T-helper 1 cell treated with Interleukin-12 subunit alpha and Interleukin-12 subunit beta and Interleukin-4 antibody, amounts not matched to agents 30 ng/mL and 1 ng/mL, for 36 hours (primary cell): ENCODE measurements around the gene MKI67. TPM values are rescaled to one million over a fixed set of nuclear protein-coding genes. Genes with fewer than 3 reads are reported as not detected.

Experiments used
- intact Hi-C: fragments of 100-400 bp; cut with micrococcal nuclease; formaldehyde crosslinking; loops from one replicate; pipeline ENCODE4 v1.15.1; 2024
- total RNA-seq: library from RNA; stranded (reverse); gene quantifications from 2 replicates; pipeline ENCODE4 v1.2.3, GENCODE V29; 2022

Gene MKI67
- total RNA-seq, 1 donor from 2014 or later, result 221 TPM

DNA sequence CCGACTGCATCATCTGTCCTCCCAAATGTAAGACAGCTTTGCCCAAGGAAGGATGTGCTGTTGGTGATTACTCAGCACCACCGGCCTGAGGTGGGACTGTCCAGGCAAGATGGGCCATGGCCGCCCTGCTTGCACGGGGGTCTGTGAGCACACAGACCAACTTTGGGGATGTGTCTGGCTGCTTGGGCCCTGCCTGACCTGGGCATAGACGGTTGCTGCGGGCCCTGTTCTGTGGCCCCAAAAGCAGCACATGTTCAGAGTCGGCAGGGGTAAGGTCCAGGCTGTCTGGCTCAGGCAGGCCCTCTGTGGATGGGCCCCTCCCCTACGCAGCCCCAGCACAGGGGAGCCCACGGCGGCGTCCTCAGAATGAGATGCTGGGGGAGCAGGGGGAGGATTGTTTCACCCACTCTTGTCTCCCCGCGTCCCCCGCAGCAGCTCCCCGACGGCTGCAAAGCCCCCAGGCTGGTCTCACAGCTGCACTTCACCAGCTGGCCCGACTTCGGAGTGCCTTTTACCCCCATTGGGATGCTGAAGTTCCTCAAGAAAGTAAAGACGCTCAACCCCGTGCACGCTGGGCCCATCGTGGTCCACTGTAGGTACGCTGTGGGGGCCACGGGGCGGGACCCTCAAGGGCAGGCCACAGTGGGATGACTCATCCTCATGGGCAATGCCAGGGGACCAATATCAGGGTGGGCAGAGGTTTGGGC is 58.4 kb downstream of the MKI67 start:
- intact Hi-C loops, result loop anchor here (2.0 kb wide), 3 partner anchors 59 to 83 kb away; partner anchors contain the start of gene MKI67

DNA sequence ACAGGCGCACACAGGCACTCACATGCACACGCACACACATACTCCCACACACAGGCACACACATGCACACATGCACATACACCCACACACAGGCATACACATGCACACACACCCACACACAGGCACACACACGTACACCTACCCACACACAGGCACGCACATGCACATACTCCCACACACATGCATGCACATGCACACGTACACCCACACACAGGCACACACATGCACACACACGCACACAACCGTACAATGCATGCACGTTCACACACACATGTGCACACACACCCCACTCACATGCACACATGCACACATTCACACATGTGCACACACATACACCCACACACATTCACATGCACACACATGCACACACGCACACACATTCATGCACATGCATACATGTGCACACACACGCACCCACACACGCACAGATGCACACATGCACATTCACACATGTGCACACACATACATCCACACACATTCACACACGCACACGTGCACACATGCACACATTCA is 59.3 kb downstream of the MKI67 start:
- intact Hi-C loops, result no loop called here

DNA sequence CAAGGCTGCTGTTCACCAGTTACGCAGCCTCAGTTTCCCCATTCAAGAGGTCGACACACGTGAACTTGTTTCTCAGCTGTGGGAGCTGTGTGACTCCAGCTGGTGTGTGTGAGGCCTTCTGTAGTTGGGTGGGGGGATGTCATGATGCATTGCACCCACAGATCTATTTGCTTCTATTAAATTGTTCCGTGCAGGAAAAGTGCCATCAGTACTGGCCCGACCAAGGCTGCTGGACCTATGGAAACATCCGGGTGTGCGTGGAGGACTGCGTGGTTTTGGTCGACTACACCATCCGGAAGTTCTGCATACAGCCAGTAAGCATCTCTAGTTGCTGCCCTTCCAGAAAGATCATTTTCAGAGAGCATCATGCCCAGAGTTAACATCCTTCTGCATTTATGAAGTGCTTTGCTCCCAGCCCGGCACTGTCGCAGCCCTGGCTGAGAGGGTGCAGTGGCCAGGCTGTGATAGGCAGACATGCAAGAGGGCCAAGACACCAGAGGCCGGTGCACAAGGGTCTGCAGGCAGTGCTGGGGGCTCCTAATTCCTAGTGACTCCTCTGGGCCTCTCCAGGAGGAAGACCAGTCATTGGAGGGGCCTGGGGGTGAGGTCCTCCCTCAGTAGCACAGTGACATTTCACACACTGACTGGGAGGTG is 60.2 kb downstream of the MKI67 start:
- intact Hi-C loops, result no loop called here

DNA sequence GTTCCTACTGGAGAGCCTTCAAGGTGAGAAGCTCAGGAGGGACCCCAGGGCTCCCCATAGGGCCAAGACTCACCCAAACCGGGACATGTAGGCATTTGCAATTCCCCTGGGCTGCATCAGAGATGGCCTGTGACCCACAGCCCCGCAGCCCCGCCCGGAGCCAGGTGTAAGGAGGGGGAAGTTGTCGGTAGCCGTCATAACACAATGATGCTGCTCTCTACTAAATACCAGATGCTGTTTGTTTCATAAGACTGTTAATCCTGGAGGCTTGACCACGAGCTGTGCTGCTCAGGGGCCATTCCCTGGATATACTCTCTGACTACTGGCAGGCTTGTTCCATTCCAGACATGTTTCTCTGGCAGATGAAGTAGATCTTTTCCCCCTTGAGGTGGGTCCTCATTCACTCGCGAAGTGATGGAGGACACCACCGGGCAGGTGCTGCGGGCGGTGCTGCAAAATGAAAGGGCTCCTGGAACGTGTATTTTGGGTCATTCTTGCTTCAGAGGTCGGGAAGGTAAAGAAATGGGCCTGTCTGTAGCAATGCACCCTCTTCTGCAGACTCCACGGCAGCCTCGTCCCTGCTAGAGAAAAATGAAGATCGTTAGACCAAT is 61.1 kb downstream of the MKI67 start:
- intact Hi-C loops, result loop anchor here (5.0 kb wide), 1 partner anchor 1402 kb away; the partner anchor contains the start of gene MGMT

DNA sequence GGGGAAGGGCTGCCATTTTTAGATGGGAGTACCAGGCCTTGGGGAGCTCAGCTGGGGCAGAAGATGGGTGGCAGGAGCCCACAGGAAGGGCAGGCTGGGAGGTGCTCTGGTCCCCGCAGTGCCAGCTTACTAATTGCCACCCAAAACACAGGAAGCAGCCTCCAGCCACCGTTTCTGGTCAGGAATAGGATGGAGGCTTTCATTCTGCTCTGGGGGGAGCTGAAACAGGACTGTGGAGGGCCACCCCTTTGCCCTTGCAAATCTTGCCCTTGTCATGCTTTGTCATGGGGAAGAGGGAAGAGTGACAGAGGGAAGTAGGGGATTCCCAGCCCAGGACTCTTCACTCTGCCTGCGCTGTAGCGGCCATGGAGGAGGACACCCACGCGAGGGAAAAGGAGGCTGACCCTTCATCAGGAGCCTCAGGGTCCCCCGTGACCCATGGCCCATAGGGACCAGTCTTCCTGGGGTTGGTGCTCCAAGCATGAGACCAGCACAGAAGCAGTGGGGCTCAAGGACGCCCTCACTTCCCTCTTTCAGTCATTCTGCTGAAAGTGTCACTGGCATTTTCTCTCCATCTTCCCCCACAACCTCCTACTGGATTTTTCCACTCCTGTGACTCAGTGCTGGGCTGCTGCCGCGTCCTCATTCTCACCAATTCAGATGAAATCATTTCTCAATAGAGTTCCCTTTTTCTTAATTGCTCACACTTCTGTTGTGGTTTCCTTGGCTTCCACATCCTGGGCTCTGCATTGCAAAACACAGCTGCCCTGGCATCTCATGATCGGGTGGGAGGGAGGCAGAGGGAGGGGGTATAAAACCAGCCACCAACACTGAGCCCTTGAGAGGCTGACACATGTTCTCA is 61.9 kb downstream of the MKI67 start:
- intact Hi-C loops, result loop anchor here (5.0 kb wide), 1 partner anchor 1403 kb away; the partner anchor contains the start of gene MGMT

DNA sequence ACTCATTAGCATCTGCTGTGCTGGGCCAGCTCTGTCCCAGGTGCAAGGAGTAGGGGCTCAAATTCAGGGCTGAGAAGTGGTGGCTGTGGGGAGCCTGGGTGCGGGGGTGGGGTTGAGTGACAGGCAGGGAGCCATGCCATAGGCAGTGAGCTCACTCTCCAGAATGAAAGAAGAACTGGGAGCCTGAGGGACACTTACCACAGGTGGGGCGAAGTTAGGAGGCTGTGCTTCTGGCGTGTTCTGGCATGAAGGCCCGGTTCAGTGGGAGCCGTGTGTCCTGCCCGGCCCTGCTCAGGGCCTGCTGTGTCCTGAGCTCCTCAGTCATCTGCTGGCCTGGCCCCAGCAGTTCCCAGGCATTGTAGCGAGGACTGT is 62.5 kb downstream of the MKI67 start:
- intact Hi-C loops, result loop anchor here (1.0 to 5.0 kb wide), 3 partner anchors 15 to 1404 kb away; partner anchors contain the start of gene MGMT

DNA sequence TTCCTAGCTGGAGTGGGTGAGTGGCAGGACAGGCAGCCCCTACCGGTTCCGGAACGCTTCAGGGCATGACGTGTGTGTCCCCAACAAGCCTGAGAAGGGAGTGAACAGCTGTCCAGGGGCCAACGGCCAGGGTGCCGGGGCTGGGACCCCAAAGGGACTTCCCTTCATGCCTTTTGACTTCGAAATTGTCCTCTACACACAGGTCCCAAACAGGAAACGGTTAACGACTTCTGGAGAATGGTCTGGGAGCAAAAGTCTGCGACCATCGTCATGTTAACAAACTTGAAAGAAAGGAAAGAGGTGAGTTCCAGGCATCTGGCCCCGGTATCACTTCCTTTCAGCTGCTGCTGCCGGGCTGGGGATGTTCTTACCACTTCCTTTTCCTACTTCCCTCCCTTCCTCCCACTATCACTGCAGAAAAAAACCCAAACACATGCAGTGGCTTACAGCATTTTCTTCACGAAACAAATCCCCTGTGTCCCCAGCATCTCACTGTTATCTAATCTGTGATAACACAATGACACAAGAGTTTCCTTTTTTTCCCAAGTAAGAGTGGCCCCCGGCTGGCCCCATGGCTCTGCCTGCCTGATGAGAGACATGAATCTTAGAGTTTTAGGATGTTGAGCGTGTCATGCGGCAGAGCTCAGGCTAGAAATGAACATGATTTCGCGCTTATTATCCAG is 63.2 kb downstream of the MKI67 start:
- intact Hi-C loops, result loop anchor here (1.0 to 5.0 kb wide), 3 partner anchors 15 to 1404 kb away; partner anchors contain the start of gene MGMT

DNA sequence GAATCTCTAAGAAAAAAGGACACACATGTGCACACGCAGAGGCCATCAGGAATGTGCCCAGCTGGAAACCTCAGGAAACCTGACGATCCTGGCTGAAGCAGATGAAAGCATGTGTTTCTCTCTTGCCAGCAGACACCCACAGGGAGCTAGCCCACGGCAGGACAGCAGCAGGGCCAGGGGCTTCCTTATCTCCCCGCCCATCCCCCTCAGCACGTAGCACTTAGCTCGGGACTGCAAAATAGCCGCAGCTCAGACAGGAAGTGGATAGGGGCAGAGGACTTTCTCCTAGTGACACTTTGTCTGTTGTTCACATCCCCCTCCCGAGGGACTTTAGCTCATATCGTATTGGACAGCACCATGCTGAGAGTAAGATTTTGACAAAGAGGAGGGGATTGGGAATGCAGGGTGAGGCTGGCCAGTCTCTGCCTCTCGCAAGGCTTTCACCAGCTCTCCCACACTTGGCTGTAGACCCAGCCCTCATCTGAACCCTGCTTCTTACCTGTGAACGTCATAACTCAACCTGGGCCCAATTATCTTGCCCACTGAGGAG is 63.8 kb downstream of the MKI67 start:
- intact Hi-C loops, result loop anchor here (5.0 kb wide), 1 partner anchor 1405 kb away; the partner anchor contains the start of gene MGMT

DNA sequence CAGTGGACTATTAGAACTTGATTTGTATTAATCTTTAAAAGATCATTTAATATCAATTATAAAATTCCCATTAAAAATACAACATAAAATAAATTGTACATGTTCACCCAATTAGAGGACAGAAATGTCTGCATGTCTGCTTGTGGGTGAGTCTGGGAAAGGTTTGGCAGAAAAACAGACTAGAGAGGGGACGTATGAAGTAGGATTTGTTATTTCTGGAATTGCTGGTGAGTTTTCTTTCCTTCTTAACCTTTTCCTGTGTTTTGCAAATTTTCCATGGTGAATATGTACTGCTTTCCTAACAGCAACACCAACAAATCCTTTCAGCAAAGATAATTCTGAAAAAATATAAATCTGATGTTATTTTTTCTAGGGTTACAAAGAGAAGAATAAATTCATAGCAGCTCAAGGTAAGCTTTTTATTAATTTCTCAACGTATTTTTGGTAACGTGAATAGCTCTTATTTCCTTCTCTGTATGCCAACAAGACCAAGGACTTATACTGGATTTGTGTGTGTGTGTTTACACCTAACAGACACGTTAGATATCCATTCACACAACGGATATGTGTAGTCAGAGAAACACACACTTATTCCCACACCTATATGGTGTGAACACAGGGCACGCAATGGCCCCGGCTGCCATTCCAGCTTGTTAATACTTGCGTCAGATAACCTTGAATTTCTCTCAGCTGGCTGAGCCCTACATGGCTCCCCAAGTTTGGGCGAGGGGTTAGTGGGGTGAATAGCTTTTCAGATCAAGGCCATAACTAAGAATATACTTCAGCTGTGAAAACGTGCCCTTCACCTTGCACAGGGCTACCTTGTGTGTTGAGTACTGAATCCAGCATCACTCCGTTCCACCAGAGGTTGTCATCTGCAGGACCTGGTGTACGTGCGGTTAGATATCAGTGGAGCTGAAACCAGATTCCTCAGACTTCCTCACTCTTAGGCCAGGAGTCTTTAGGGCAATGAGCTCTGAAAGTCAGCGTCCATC is 64.6 kb downstream of the MKI67 start:
- intact Hi-C loops, result loop anchor here (5.0 kb wide), 1 partner anchor 1406 kb away; the partner anchor contains the start of gene MGMT

DNA sequence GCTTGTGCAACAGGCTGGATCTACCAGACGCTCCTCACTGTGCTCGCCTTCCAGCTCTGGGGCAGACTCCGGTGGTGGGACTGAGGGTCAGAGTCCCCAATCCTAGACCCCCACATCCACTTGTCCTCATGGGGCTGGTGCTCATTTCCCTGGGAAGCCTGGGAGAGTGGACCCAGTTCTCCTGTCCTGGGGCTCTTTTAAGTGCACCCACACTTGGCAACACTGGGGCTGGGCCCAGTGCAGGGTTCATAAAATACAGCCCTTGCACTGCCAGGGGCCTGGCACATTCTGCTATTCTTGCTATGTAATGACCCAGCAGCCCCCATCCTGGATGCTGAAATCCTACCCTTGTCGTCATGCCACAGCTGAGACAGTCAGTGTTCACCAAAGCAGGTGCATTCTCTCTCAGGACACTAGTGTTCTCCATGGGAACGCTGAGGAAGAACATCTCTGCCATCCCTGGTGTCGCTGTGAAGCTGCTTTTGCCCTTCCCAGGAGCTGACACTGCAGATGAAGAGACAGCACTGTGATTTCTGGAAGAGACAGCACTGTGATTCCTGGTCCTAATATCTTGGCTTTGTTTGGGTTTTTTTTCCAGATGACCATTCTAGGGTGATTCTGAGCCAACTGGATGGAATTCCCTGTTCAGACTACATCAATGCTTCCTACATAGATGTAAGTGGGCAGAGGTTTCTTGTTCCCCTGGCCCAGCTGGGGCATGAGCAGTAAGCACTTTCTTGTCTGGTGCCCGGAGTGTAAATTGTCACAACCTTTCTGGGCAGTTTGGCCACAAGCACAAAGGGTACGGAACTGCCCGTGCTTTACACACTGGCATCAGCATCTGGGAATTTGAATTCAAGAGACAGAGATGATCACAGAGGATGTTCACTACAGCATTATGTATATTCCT is 65.6 kb downstream of the MKI67 start:
- intact Hi-C loops, result loop anchor here (5.0 kb wide), 1 partner anchor 1407 kb away; the partner anchor contains the start of gene MGMT

DNA sequence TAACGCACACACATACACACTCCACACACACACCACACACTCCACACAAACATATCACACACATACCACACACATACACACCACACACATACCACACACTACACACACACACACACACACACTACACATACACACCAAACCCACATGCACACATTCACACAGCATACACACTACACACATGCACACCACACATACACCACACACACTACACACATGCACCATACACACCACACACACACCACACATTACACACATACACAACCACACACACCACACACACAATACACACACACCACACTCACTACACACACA is 66.3 kb downstream of the MKI67 start:
- intact Hi-C loops, result loop anchor here (5.0 kb wide), 1 partner anchor 1407 kb away; the partner anchor contains the start of gene MGMT

DNA sequence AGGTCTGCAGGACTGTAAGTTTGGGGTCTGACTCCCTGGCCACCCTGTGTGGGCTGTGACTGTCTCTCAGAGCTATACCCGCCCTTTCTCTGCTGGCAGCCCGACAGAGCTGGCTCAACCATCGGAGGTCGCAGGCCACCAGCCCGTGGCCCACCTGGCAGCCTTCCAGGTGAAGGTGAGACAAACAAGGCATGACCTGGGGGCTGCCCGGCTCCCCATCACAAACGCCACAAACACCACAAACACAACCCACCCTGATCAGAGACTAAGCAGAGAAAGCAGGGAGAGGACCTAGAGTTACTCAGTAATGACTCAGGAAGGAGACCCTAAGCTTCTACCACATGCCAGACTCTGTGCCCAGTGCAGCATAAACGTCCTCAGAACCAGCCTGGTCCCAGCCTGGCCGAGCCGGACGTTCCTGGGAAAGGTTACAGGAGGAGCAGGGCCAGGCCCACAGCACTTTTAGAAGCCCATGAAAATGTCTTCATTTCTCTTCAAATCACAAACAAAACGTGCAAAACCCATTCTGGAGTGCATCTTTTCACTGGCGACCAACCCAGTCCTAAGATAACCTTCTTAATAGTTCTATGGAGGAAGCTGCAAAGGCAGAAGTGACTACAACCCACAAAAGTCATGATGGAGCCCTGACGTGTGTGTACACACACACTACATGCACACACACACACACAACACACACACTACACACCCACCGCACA is 66.8 kb downstream of the MKI67 start:
- intact Hi-C loops, result no loop called here

DNA sequence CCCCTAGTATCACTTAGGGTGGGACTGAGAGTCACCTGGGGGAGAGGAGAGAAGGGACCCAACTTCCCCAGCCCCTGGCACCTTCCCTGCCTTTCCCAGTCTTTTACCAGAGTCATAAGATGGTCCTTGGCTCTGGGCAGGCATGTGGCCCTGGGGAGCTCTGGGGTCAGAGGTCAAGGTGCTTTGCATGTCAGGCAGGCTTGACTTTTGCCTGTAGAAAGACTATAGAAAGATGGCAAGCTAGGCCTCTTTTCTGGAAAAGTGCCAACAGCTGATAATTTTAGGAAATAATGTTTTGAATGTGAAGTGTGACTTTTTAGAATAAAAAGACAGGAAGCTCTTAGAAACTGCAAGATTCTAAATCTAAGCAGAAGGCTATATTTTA is 67.5 kb downstream of the MKI67 start:
- intact Hi-C loops, result no loop called here

DNA sequence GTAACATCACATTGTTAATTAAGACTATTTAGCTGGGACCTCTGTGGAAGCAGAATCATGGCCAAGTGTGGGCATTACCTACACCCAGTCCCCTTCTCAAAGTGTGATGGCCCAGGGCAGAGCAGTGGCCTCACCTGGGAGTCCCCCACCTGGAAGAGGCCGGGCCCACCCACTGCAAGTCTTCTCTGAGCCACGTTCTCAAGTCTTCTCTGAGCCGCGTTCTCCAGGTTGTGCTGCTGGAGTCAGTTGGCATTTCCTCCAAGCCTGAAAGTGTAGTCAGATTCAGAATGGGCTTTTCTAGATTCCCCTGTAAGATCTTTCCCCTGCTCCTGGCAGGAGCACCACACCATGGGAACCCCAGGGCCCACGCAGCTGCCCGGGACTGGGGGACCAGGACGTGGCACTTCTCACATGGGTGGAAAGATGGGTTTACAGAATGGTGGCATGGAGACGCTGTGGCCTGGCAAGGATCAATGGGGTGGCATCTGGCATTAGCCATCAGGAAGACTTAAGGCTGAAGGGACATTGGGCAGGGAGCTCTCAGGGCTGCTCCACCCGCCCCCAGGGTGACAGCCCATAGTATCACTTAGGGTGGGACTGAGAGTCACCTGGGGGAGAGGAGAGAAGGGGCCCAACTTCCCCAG is 68.0 kb downstream of the MKI67 start:
- intact Hi-C loops, result no loop called here

DNA sequence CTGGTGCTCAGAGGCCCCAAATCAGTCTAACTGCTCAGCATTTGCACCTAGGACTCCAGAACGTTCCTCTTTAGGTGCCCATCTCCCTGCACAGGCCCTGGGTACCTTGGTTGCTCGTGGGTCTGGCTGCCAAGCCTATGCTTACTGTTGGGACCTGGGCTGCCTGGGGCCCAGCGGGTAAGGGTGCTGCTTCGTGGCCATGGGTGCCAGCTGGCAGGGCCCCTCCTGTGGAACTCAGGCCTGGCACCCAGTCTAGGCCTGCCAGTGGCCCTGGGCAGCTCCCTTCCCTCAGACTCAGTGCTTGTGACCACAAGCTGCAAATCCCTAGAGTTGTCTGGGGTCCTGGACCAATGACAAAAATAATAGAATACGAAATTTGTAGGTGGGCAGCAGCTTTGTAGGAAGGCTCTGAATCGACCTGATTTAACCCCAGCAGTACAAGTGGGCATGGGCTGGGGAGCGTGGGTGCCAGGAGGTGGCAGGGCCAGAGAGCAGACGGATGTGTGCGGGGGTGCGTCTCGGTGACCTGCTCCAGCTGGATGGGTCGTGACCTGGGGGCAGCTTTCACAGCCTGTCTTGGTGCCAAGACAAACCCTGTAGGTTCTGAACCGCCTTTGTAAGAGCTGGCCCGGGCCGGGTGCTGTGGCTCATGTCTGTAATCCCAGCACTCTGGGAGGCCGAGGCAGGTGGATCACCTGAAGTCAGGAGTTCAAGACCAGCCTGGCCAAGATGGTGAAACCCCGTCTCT is 69.7 kb downstream of the MKI67 start:
- intact Hi-C loops, result no loop called here
